PC-9 (cell line): Measurements from ENCODE around the gene IQCN. TPM values are rescaled to one million over a fixed set of nuclear protein-coding genes. Genes with fewer than 3 reads are reported as not detected.

Experiments used
- BruUV-seq: library from RNA; stranded (reverse); fragments of 400-500 nt; replicated peaks from 2 replicates; lab custom pipeline; 2021; lab: Mats Ljungman, UMichigan
- CTCF ChIA-PET: fragments of 300-600 bp; sonication (Branson Sonifier 250); formaldehyde crosslinking; loops from one replicate; lab custom pipeline; 2022; ENCODE audit warnings: antibody characterized with exemption; lab: Charles Lee
- POLR2A ChIA-PET: fragments of 300-600 bp; sonication (Branson Sonifier 250); formaldehyde crosslinking; loops from one replicate; lab custom pipeline; 2022; ENCODE audit warnings: antibody characterized with exemption; ENCODE audit not compliant: unreplicated experiment; lab: Charles Lee
- DNase-seq, 2 experiments: peaks; one replicate each; pipeline versions ENCODE4 v3.0.0 to v3.0.0-alpha.2; 2015 to 2022; ENCODE audit warnings: mixed read lengths in 1 of 2
- H2AFZ ChIP-seq: fragments of 200-600 bp; sonication (generic); 2 replicates; pipeline ENCODE4 v1.8.1; 2017; ENCODE audit warnings: antibody characterized with exemption
- H3F3A ChIP-seq: fragments of 200-600 bp; sonication (generic); 2 replicates; pipeline ENCODE4 v1.8.1; 2017; ENCODE audit warnings: antibody characterized with exemption, mild to moderate bottlenecking, low read depth; ENCODE audit not compliant: insufficient read depth
- H3K27ac ChIP-seq: fragments of 200-600 bp; sonication (generic); 2 replicates; pipeline ENCODE4 v1.6.1; 2016; ENCODE audit warnings: mixed run types
- H3K27me3 ChIP-seq: fragments of 200-600 bp; sonication (generic); 2 replicates; pipeline ENCODE4 v1.6.1; 2016; ENCODE audit warnings: low read depth, mixed run types; ENCODE audit not compliant: insufficient read depth
- H3K36me3 ChIP-seq: fragments of 200-600 bp; sonication (generic); 2 replicates; pipeline ENCODE4 v1.6.1; 2016; ENCODE audit warnings: low read depth, mixed run types
- H3K4me1 ChIP-seq: fragments of 200-600 bp; sonication (generic); replicated peaks from 2 replicates; pipeline ENCODE4 v1.6.1; 2016; ENCODE audit warnings: mixed run types; ENCODE audit not compliant: insufficient read depth
- H3K4me2 ChIP-seq: fragments of 200-600 bp; sonication (generic); 2 replicates; pipeline ENCODE4 v1.6.1; 2017; ENCODE audit warnings: mixed run types
- H3K4me3 ChIP-seq: fragments of 200-600 bp; sonication (generic); 2 replicates; pipeline ENCODE4 v1.6.1; 2016; ENCODE audit warnings: mixed run types
- H3K79me2 ChIP-seq: fragments of 200-600 bp; sonication (generic); 2 replicates; pipeline ENCODE4 v1.6.1; 2017; ENCODE audit warnings: low read depth, mixed run types
- H3K9me2 ChIP-seq: fragments of 200-600 bp; sonication (generic); 2 replicates; pipeline ENCODE4 v1.8.1; 2017; ENCODE audit warnings: mild to moderate bottlenecking; ENCODE audit not compliant: insufficient read depth
- H3K9me3 ChIP-seq: fragments of 200-600 bp; sonication (generic); 2 replicates; pipeline ENCODE4 v1.8.1; 2016; ENCODE audit warnings: low read depth; ENCODE audit not compliant: insufficient read depth
- H4K20me1 ChIP-seq: fragments of 200-600 bp; sonication (generic); 2 replicates; pipeline ENCODE4 v1.8.1; 2017; ENCODE audit not compliant: insufficient read depth
- CTCF ChIP-seq: fragments of 200-600 bp; sonication (generic); conservative IDR thresholded peaks from 2 replicates; pipeline ENCODE4 v1.6.1; 2017; ENCODE audit warnings: mixed run types, antibody characterized with exemption, mild to moderate bottlenecking, moderate library complexity
- EZH2 ChIP-seq: fragments of 200-600 bp; sonication (generic); IDR thresholded peaks from 2 replicates; pipeline ENCODE4 v1.8.0; 2017; ENCODE audit warnings: antibody characterized with exemption, low read depth
- intact Hi-C: fragments of 100-400 bp; cut with micrococcal nuclease; formaldehyde crosslinking; loops from one replicate; pipeline ENCODE4 v1.10.0; 2022; ENCODE audit not compliant: unreplicated experiment
- total RNA-seq: library from RNA; stranded (reverse); gene quantifications from 2 replicates; pipeline ENCODE4 v1.2.3, GENCODE V29; 2021

IQCN gene
- total RNA-seq, 1 experiment from 2014 or later: 7.3 TPM

GRCh38 chr19:18265582-18265981 lies 8.7 kb downstream of the IQCN start:
- H3K4me1 ChIP-seq: no peaks in the 10 kb centered on the region
- H3K4me3 ChIP-seq: no peak overlapping the region
- H3K4me2 ChIP-seq: no peak overlapping the region
- ChIA-PET CTCF (no interaction called here), POLR2A (no interaction called here)
- no peaks in the 10 kb centered on the region for H3K36me3 ChIP-seq
- BruUV-seq: no TSS peak
- no peaks in the 10 kb centered on the region for H3K9me2 ChIP-seq
- no peaks in the 10 kb centered on the region for H3K9me3 ChIP-seq
- H3K27me3 ChIP-seq: no peaks in the 10 kb centered on the region
- H3F3A ChIP-seq: peaks cover 13% of the 10 kb centered on the region
- no peak for DNase-seq
- TF ChIP-seq EZH2 (no peak), CTCF (no peak)
- no peak overlapping the region for H2AFZ ChIP-seq
- intact Hi-C loops: no loop called here
- no peaks in the 10 kb centered on the region for H4K20me1 ChIP-seq
- no peak overlapping the region for H3K27ac ChIP-seq
- H3K79me2 ChIP-seq: no peaks in the 10 kb centered on the region

- TF ChIP-seq CTCF (no peak), EZH2 (no peak)
- POLR2A ChIA-PET: no interaction called here
- intact Hi-C loops: no loop called here
These were observed 9.2 kb downstream of the IQCN start for GRCh38 chr19:18264971-18265540.

GRCh38 chr19:18264137-18264854 lies 10.0 kb downstream of the IQCN start:
- H3F3A ChIP-seq: no peaks in the 10 kb centered on the region; the same call in 1 of the 2 replicates
- no peak overlapping the region for H2AFZ ChIP-seq
- H3K4me2 ChIP-seq: no peak overlapping the region
- TF ChIP-seq EZH2 (no peak), CTCF (no peak)
- no TSS peak for BruUV-seq
- no peaks in the 10 kb centered on the region for H3K36me3 ChIP-seq
- intact Hi-C loops: no loop called here
- no peaks in the 10 kb centered on the region for H3K9me2 ChIP-seq
- DNase-seq: no peak
- H3K27me3 ChIP-seq: no peaks in the 10 kb centered on the region
- H3K4me1 ChIP-seq: no peaks in the 10 kb centered on the region
- H3K4me3 ChIP-seq: no peak overlapping the region
- ChIA-PET CTCF (no interaction called here), POLR2A (no interaction called here)
- H4K20me1 ChIP-seq: no peaks in the 10 kb centered on the region
- no peaks in the 10 kb centered on the region for H3K79me2 ChIP-seq
- H3K9me3 ChIP-seq: no peaks in the 10 kb centered on the region
- H3K27ac ChIP-seq: no peak overlapping the region

More at GRCh38 chr19:18264971-18265540, 9.2 kb downstream of the IQCN start:
- no peaks in the 10 kb centered on the region for H4K20me1 ChIP-seq
- H3K9me2 ChIP-seq: no peaks in the 10 kb centered on the region
- no peak for DNase-seq
- H3K27me3 ChIP-seq: no peaks in the 10 kb centered on the region
- CTCF ChIA-PET: no interaction called here
- no peak overlapping the region for H2AFZ ChIP-seq
- no peaks in the 10 kb centered on the region for H3K4me1 ChIP-seq
- no peak overlapping the region for H3K4me2 ChIP-seq
- no TSS peak for BruUV-seq
- H3K36me3 ChIP-seq: no peaks in the 10 kb centered on the region
- H3K4me3 ChIP-seq: no peak overlapping the region
- H3K27ac ChIP-seq: no peak overlapping the region
- peaks cover 8% of the 10 kb centered on the region for H3F3A ChIP-seq
- H3K79me2 ChIP-seq: no peaks in the 10 kb centered on the region
- H3K9me3 ChIP-seq: no peaks in the 10 kb centered on the region
